Ectodermal cell (in vitro differentiated cells): ENCODE results near the gene SLC6A20.

ENCODE experiments used
- H3K27ac ChIP-seq: 2 replicates; pipeline ENCODE4 v1.7.0; 2013; ENCODE audit warnings: mild to moderate bottlenecking, low read depth, low read length; ENCODE audit not compliant: insufficient read depth, poor library complexity, severe bottlenecking
- H3K27me3 ChIP-seq: 2 replicates; pipeline ENCODE4 v1.7.0; 2013; ENCODE audit warnings: mild to moderate bottlenecking, low read length; ENCODE audit not compliant: insufficient read depth, control insufficient read depth, poor library complexity, severe bottlenecking
- H3K36me3 ChIP-seq: one replicate; pipeline ENCODE4 v1.7.0; 2013; ENCODE audit warnings: low read length; ENCODE audit not compliant: control insufficient read depth, insufficient read depth
- H3K4me1 ChIP-seq: one replicate; pipeline ENCODE4 v1.7.0; 2013; ENCODE audit warnings: low read length; ENCODE audit not compliant: control insufficient read depth, insufficient read depth
- H3K4me3 ChIP-seq: 2 replicates; pipeline ENCODE4 v1.7.0; 2013; ENCODE audit warnings: low read depth, low read length, control low read depth; ENCODE audit not compliant: insufficient read depth
- H3K9me3 ChIP-seq: 2 replicates; pipeline ENCODE4 v1.7.0; 2013; ENCODE audit warnings: mild to moderate bottlenecking, low read length, moderate library complexity; ENCODE audit not compliant: control insufficient read depth
- WGBS, 2 experiments: methylation state at CpG; one replicate each; pipeline ENCODE4 v1.1.7; 2013; ENCODE audit warnings: missing lambda C conversion rate in 2 of 2; 5-methylcytosine and 5-hydroxymethylcytosine counted together

SLC6A20 gene

DNA sequence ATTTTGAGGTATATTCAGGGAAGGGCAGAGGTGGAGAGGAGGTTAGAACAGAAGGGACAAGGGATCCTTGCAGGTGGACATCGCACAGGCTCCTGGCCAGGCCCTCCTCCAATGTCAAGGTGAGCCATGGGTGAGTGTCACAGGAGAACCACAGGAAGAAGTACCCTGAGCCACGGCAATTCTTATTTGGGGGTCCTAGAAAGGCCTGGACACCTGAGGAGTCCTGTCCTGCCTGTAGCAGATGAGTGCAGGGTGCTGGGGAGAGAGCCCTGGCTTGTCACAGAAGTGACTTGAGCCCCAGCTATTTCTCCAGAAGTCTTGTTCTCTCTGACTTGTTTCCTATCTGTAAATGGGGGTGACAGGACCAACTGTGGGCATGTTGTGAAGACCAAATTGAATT lies 4.3 kb downstream of the SLC6A20 start:
- Histone ChIP-seq H3K27ac (no peak overlapping the region), H3K4me1 (peaks cover 5% of the 10 kb centered on the region), H3K4me3 (no peak overlapping the region), H3K27me3 (peaks cover 45% of the 10 kb centered on the region), H3K36me3 (no peaks in the 10 kb centered on the region), H3K9me3 (peaks cover 2% of the 10 kb centered on the region)
- 90 to 94% methylated on average over 2 of the region's 2 CpGs for WGBS, 2 experiments

GRCh38 chr3:45790596-45790995 lies 5.7 kb downstream of the SLC6A20 start:
- peaks cover 2% of the 10 kb centered on the region for H3K9me3 ChIP-seq
- H3K36me3 ChIP-seq = no peaks in the 10 kb centered on the region
- H3K27ac ChIP-seq = no peak overlapping the region
- H3K4me3 ChIP-seq = no peak overlapping the region
- peaks cover 1% of the 10 kb centered on the region for H3K4me1 ChIP-seq
- peaks cover 31% of the 10 kb centered on the region for H3K27me3 ChIP-seq
- 73 to 81% methylated on average over 2 of the region's 2 CpGs for WGBS, 2 experiments

DNA sequence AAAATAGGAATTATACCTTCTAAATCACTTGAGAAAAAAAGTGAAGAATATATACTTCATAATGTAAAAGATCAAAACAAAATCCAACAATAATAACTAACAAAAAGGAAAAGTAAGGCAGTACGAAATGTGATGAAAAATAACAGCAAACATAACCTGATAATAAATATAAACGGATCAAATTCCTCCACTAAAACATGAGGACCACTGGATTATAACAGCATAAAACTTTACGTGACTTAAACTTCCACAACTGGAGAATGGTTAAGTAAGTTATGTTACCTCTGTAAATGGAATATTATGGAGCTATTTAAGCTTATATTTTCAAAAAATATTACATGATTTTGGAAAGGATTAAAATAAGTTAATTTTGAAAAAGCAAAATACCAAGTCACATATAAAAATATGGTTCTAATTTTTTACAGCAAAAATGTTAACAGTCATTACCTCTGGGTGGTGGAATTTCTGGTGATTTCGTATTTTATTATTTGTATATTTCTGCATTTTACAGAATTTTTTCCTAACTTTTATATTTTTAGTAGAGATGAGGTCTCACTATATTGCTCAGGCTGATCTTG lies 7.0 kb downstream of the SLC6A20 start:
- Histone ChIP-seq H3K4me3 (no peak overlapping the region), H3K27me3 (peaks cover 18% of the 10 kb centered on the region), H3K4me1 (no peaks in the 10 kb centered on the region), H3K36me3 (no peaks in the 10 kb centered on the region), H3K9me3 (peaks cover 2% of the 10 kb centered on the region), H3K27ac (no peak overlapping the region)
- 83 to 92% methylated on average over 1 to 2 of the region's 4 CpGs for WGBS, 2 experiments

- Histone ChIP-seq H3K27me3 (peaks cover under 1% of the 10 kb centered on the region), H3K9me3 (peaks cover 2% of the 10 kb centered on the region), H3K27ac (no peak overlapping the region), H3K4me3 (no peak overlapping the region), H3K4me1 (no peaks in the 10 kb centered on the region), H3K36me3 (no peaks in the 10 kb centered on the region)
- 83 to 94% methylated on average over 2 of the region's 2 CpGs for WGBS, 2 experiments
Measured at GRCh38 chr3:45787551-45787950, 8.8 kb downstream of the SLC6A20 start.

- Histone ChIP-seq H3K27me3 (no peaks in the 10 kb centered on the region), H3K27ac (no peak overlapping the region), H3K36me3 (no peaks in the 10 kb centered on the region), H3K4me3 (no peak overlapping the region), H3K9me3 (peaks cover 2% of the 10 kb centered on the region), H3K4me1 (no peaks in the 10 kb centered on the region)
- WGBS, 2 experiments = 74 to 80% methylated on average over 4 of the region's 4 CpGs
Measured at GRCh38 chr3:45786801-45787495, 9.4 kb downstream of the SLC6A20 start.

- Histone ChIP-seq H3K36me3 (no peaks in the 10 kb centered on the region), H3K27ac (no peak overlapping the region), H3K27me3 (no peaks in the 10 kb centered on the region), H3K4me3 (no peak overlapping the region), H3K4me1 (no peaks in the 10 kb centered on the region), H3K9me3 (peaks cover 2% of the 10 kb centered on the region)
- 88 to 93% methylated on average over 3 of the region's 3 CpGs for WGBS, 2 experiments
Measured at GRCh38 chr3:45785605-45786150, 10.7 kb downstream of the SLC6A20 start.

- H3K27me3 ChIP-seq = no peaks in the 10 kb centered on the region
- no peak overlapping the region for H3K4me3 ChIP-seq
- no peak overlapping the region for H3K27ac ChIP-seq
- no peaks in the 10 kb centered on the region for H3K4me1 ChIP-seq
- no peaks in the 10 kb centered on the region for H3K36me3 ChIP-seq
- H3K9me3 ChIP-seq = no peaks in the 10 kb centered on the region
- 93 to 95% methylated on average over 3 of the region's 3 CpGs for WGBS, 2 experiments
Measured at GRCh38 chr3:45783667-45784066, 12.7 kb downstream of the SLC6A20 start.

DNA sequence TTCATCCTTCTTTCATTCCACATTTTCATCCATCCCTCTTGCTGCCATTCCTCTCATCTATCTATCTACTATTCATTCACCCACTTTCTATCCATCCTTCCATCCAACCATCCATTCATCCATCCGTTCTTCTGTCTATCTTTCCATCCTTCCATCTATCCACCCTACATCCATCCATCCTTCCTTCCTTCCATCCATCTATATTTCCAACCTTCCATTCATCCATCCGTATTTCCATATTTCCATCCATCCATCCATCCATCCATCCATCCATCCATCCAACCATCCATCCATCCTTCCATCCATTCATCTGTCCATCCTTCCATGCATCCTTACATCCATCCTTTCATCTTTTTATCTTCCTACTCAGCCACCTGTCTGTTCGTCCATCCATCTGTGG lies 14.0 kb downstream of the SLC6A20 start:
- Histone ChIP-seq H3K9me3 (no peaks in the 10 kb centered on the region), H3K4me1 (no peaks in the 10 kb centered on the region), H3K27ac (no peak overlapping the region), H3K36me3 (no peaks in the 10 kb centered on the region), H3K4me3 (no peak overlapping the region), H3K27me3 (no peaks in the 10 kb centered on the region)
- WGBS, 2 experiments = 87% methylated on average over 3 of the region's 3 CpGs

- Histone ChIP-seq H3K4me3 (no peak overlapping the region), H3K36me3 (no peaks in the 10 kb centered on the region), H3K4me1 (no peaks in the 10 kb centered on the region), H3K27me3 (no peaks in the 10 kb centered on the region), H3K9me3 (no peaks in the 10 kb centered on the region), H3K27ac (no peak overlapping the region)
- 92 to 93% methylated on average over 12 of the region's 12 CpGs for WGBS, 2 experiments
Measured at GRCh38 chr3:45781841-45782240, 14.5 kb downstream of the SLC6A20 start.

DNA sequence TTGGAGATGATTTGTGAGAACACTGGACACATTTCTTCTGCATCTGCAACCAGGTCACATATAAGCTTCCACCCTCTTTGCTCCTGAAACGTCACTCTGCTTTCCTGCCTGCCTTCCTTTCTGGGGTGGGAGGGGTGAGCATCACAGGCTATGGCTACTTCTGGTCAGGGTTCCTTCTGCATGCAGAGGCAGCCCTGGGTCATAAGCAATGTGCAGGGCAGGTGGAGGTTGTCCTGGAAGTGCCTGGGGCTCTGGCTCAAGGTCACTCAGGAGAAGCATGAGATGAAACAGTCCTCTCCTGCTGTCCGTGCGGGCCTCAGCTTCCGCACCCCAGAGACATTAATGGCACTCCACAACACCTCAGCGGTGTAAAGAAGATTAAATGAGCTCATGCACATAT lies 15.1 kb downstream of the SLC6A20 start:
- no peaks in the 10 kb centered on the region for H3K27me3 ChIP-seq
- H3K4me1 ChIP-seq = no peaks in the 10 kb centered on the region
- WGBS, 2 experiments = 93 to 94% methylated on average over 5 of the region's 5 CpGs
- no peak overlapping the region for H3K27ac ChIP-seq
- no peaks in the 10 kb centered on the region for H3K36me3 ChIP-seq
- H3K9me3 ChIP-seq = no peaks in the 10 kb centered on the region
- no peak overlapping the region for H3K4me3 ChIP-seq
